Activated CD8-positive, alpha-beta memory T cell treated with anti-CD3 and anti-CD28 coated beads, Interleukin-2, amount 50 U/mL, for 24 hours (primary cell): ENCODE data around the gene GALNT1.

Experiments used
- DNase-seq: peaks from one replicate; pipeline ENCODE4 v3.0.0-alpha.2; 2020; ENCODE audit errors: extremely low read depth

Gene GALNT1

DNA sequence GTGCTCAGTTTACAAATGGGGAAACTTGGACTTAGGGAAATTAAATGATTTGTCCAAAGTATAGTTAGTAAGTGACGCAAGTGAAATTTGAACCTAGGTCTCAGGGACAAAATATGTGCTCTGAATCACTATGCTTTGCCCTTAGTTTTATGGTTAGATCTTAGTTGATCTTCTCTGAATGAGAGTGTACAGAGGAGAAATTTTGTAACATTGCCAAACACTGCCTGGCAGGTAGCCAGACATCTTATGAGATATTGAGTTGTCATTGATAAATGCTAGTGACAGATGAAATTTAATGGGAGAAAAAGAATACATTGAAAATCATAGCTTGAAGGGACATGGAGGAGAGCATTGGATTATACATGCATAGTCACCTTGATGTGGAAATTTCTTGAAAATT is 91.4 kb downstream of the GALNT1 start:
- no peak for DNase-seq

DNA sequence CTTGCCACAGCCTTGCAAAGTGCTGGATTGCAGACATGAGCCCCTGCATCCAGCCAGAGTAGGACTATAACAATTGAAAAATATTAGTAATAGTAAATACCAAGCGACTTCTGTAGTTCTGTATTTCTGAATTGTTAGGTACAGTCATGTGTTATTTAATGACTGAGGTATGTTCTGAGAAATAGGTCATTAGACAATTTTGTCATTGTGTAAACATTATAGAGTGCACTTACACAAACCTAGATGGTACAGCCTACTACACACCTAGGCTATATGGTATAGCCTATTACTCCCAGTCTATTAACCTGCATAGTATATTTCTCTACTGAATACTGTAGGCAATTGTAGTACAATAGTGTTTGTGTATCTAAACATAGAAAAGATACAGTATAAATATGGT is 92.1 kb downstream of the GALNT1 start:
- no peak for DNase-seq

DNA sequence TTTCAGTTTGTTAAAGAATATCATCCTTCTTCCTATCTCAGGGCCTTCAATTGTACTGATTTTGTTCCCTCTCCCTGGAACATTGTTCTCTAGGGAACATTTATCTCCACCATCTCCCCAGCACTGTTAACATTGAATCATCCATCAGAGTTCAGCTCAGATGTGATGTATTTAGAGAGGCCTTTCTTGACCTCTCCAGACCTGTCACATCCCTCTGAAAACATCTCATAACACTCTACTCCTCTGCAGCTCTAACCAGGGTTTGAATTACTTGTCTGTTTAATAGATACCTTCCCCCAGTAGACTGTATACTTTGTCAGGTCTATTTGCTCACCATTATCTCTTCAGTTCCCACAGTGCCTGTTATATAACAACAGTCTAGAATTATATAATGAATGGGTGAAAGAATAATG is 98.6 kb downstream of the GALNT1 start:
- no peak for DNase-seq

DNA sequence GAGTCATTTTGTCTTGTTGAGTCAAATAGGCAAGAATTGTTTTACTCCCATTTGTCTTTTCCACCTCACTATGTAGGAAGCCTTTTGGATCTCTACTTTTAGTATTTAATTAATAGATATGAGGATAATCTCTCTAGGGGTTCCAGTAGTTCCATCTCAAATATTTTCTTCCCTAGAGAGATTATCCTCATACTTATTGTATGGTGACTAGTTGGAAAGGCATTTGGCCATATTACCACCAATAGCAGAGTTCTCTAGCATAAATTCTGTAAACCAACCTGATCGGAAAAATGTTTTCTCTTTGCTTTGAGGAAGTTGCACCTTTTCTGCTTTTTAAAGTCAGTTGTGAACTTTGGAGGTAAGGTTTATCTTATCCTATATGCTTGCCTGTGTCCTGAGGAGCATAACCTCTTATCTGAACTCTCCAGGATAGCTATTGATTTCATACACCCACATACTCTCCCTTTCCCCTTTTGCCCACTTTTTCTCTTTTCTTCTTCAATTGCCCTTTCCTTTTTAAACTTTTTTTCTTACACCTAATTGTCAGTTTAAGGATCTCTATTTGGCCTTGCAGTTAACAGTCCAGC is 100.8 kb downstream of the GALNT1 start:
- DNase-seq = no peak

DNA sequence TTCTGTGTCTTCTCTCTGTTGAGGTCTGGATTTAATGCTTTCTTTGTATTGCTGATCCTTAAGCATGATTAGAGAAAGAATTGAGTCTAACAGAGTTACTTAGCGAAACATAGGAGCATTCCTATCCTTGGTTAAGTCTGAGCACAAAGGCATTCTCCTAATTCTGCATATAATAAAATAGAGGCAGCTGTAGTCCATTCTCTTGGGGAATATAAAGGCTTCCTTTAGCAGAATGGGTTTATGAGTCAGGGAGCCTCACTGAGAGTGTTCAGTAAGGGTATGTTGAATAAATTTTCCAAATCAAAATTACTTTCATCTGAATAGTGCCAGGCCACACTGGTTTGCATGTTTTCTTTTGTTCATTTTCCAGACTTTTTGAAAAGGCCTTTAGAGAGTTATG is 101.5 kb downstream of the GALNT1 start:
- DNase-seq = no peak

DNA sequence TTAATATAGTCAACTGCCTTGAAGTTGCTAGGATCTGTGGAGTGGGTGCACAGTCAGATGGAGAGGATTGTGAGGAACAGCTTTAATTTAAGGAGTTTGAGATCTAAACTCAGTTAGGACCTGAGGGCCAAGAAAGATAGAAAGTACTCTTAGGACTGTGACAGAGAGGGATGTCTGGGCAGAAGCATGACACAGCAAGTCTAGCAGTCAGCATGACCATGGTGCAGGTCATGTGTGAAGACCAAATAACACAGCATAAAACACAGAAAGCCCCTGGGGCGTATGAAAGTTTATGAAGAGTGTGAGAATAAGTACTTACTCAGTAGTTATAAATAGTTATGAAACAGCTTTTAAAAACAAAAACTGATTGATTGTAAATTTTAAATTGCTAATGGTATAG is 107.2 kb downstream of the GALNT1 start:
- no peak for DNase-seq

DNA sequence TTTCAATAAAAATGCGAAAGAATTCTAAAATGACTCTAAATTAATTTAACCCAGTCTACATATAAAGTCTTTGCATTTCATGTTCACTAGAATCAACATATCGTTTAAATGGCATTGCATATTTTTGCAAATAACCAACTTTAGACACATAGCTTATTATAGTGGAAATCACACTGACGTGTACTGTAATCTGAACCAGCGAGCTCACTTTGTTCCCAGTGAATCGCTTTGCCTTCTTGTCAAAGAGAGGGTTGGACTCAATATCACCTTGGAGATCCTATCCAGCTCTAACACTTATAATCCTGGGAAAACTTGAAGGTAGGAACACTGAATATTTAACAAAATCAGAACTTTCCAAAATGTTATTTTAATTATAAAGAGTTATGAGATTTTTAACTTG is 108.2 kb downstream of the GALNT1 start:
- no peak for DNase-seq

DNA sequence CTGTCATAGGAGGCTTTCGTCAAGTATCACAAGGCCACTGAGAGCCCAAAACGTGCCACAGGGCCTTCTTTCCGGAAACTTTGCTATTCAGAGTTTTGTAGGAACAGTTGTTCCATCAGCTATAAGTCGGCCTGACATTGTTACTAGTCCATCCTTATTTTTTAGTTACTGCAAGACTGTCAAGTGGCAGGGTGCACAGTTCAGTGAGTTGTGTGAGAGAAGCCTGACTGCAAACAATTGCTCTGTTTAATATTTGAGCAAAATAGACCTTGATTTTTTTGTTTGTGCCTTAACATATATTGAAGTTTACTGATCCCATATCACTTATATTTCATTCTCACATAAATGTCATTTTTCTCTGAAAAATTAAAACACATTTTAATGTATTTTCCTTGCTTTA is 110.1 kb downstream of the GALNT1 start:
- DNase-seq = no peak

DNA sequence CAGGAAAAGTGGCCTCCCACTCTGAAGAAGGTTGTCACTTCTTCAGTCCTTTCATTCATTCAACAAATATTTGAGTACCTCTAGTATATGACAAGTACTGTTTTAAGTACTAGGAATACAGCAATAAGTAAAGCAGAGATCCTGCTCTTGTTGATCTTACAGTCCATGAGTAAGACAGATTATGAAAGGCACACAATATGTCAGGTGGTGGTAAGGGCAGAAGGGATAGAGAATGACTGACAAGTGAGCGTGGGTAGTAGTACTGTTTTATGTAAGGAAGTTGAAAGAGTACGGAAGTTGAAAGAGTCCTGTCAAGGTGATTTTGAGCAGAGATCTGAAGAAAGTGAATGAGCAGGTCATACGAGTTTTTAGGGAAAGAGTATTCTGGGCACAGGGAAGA is 111.3 kb downstream of the GALNT1 start:
- DNase-seq = no peak

DNA sequence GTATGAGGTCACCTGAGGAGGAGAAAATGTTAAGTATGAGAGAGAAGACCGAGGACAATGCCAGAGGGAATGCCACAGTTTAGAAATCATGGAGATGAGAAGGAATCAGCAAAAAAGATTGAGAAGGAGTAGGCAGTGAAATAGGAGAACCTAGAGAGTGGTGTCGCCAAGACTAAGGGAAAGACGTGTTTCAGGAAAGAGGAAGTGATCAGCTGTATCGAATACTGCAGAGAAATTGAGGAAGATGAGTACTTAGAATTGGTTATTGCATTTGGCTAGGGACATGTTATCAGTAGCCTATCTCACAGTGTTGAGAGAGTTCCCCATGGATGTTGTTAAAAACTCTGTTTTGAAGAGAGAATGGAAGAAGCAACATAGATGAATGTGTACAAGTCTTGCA is 112.3 kb downstream of the GALNT1 start:
- no peak for DNase-seq

DNA sequence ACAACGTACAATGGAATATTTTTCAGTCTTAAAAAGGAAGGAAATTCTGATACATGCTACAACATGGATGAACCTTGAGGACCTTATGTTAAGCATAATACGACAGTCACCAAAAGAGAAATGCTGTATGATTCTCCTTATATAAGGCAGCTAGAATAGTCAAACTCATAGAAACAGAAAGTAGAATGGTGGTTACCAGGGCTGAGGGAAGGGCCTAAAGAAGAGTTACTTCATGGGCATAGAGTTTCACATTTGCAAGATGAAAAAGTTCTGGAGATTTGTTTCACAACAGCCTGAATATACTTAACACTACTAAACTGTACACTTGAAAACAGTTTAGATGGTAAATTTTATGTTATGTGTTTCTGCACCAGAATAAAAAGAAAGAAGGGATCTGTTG is 113.3 kb downstream of the GALNT1 start:
- no peak for DNase-seq

DNA sequence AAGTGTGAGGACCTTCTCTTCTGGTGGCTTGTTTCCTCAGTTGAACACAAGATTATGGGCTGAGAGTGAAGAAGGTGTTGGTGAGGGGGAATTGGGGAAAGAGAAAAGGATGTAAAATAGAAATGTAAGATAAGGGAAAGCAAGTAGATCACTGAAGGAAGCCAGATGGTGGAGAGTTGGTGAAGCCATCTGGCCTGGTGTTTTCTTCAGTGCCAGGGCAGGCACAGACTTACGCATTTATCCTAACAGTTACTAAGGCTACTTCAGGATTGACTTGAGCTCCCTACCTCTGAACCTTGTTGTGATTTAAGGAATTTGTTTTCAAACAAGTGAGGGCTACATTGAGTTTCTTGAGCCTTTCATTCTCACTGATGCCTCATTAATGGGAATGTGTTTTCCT is 113.8 kb downstream of the GALNT1 start:
- no peak for DNase-seq

DNA sequence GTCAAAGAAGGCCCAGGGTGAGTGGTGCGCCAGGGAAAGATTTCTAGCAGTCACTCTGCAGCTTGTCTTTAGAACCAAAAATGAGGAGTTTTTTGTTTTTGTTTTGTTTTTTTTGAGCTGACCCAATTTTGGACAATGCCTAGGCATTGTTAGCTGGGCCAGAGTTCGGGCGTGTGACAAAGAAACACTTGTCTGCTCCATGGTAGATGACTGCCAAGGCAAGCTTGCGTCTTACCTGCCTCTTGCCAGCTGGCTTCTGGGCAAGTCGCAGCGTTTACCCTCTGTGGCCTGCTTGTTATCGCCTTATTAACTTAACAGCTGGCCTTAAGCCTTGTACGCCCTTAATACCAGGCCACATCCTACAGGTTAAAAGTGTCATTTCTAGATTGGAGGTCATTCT is 114.3 kb downstream of the GALNT1 start:
- no peak for DNase-seq

DNA sequence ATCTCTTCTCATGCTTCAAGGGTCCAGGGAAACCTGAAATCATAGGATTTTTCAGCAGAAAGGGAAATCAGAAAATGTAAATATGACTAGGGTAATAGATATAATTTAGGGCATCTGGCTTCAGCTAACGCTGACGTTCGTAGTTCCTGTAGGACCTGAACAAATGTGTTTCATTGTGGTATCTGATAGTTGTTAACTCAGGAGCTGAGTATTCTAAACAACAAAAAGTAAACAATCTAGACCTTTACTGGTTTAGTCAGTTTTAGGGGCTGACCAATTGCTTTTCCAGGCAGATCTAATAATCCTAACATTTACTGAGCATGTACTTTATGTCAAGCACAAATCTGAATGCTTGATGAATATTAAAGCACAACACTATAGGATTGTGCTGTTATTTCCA is 114.8 kb downstream of the GALNT1 start:
- no peak for DNase-seq

DNA sequence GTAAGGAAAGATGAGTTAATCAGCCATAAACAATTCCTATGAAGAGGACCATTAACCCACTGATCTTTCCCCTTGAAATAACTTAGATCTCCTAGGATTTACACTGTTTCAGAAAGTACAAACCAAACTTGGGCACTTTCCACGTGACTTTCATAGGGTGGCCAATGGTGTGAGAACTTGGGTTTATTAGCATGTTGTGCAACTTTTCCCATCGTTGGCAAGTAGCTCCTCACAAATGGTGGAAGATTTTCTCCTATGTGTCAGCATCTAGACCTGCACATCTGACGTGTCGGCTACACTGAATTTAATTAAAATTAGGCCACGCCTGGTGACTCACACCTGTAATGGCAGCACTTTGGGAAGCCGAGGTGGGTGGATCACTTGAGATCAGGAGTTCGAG is 116.3 kb downstream of the GALNT1 start:
- no peak for DNase-seq

DNA sequence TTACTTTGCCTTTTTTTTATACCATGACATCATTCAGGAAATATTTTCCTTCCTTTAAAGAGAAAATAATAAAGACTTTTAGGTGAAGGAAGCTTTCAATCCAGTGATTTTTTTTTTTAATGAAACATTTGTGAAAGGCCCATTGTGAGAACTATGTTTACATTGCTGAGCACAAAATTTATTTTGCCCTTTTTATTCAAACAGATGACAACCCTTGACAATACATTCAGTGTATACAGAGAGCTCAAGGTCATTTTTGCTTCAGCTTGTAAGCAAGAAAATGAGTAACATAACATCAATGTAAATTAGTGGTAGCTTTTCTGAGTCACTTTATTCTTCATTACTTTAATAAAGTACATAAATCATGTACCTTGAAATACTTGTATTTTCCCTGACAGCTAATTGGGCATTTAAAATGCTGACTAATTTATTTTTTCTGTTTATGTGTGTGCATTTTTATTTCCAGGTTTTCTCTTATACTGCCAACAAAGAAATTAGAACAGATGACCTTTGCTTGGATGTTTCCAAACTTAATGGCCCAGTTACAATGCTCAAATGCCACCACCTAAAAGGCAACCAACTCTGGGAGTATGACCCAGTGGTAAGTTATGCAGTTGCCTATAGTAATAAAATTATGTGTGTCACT is 121.6 kb downstream of the GALNT1 start:
- DNase-seq = no peak

DNA sequence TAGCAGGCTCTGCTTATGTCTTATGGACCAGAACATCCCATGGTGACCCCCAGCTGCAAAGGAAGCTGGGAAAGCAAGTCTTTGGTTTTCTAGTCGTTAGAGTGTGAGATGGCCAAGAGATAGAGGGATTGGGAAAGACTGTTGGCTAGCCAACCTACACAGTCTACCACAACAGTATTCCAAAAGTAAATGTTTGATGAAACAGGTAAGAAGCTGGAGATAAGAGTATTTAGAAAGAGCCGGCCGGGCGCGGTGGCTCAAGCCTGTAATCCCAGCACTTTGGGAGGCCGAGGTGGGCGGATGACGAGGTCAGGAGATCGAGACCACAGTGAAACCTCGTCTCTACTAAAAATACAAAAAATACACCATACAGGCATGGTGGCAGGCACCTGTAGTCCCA is 124.4 kb downstream of the GALNT1 start:
- no peak for DNase-seq

DNA sequence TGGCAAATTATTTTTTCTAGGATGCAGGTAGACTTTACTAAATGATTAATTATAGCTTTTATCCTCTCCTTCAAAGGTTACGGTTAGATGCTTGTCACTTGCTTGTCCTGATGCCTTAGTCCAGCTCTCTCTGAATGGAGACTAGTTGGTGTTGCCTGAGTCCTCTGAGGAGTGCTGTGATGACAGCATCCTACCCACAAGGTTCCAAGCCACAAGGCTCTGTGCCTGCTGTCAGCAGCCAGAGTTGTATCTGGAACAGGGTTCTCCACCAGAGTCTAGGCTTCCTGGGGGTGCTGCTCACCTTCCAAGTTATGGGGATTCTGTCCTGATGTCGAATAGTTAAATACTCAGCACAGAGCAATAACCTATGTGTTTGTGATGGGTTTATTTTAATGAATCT is 125.7 kb downstream of the GALNT1 start:
- DNase-seq = no peak

DNA sequence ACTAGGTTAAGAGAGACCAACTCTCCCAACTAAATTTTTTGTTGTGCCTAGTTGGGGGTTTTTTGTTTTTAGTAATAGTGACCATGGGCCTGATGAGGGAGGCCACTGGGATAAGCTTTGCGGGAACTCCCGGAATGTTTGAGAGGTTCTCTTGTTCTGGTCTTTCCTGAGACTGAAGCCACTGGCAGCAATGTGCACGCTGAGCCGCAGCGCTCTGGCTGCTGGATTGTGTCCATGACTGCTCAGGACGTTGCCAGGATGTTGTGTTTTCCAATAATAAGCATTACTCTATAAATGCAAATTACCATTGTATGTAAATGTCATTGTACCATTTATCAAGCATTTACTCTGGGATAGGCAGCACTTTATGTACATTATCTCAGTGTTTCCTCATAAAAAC is 126.1 kb downstream of the GALNT1 start:
- DNase-seq = no peak

DNA sequence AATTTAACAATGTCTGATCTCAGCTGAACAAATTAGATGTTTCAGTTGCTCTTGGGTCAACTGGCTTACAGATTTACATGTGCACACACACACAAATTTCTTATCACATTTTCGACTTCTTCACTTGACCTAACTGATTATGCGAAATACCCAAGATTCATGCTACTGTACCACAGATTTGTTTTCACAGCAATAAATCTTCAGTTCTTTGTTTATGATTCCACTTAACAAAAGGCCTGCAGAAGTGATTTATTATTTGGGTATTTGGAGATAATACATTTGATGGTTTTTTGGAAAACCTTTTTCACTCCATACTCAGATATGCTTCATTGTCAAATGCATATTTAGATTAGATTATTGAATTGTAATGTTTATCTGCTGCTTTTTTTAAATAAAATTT is 129.0 kb downstream of the GALNT1 start:
- DNase-seq = no peak

DNA sequence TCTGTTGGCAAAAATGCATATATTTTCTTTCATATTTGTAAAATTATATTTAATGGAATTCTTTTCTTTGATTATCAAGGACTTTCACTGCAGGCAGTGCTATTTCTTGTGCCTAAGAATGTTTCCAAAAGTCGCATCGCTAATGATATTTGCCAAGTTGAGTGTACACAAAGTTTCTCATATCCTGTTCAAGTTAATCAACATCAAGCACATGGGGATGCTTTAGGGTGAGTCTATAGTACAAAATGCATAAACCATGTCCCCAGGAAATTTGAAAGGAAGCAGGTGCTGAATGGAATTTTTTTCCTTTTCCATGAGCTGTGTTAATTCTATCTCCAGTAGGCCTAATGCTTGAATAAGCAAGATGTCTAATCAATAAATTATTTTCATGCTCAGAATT is 129.7 kb downstream of the GALNT1 start:
- no peak for DNase-seq

DNA sequence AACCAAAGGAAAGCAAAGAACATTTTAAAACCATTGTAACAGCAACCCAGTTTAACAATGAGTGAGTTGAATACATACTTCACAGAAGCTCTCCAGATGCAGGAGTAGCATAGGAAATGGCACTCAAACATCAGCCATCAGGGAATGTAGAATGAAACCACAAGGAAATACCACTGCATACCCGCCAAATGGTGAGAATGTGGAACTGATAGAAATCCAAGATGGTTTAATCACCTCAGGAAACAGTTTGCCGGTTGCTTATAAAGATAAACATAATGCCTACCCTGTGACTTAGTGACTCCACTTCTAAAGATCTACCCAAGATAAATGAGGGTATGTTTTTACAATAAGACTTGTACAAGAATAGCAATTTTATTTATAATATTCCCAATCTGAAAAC is 132.0 kb downstream of the GALNT1 start:
- no peak for DNase-seq

DNA sequence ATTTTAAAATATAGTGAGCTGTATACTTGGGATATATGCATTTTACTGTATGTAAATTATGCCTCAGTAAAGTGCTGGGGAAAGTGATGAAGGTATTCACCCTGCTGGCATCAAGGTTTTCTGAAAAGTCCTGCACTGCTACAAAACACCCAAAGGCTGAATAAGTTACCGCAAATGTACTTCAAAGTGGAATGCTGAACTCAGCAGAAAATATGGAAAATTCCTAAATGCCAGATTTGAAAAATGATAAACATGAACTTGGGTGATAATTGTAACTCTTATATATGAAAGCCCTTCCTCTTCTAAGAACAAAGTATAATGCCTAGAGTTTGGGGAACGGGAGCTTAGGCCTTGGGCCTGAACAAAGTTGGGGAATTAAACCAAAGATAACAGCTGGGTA is 133.0 kb downstream of the GALNT1 start:
- no peak for DNase-seq

DNA sequence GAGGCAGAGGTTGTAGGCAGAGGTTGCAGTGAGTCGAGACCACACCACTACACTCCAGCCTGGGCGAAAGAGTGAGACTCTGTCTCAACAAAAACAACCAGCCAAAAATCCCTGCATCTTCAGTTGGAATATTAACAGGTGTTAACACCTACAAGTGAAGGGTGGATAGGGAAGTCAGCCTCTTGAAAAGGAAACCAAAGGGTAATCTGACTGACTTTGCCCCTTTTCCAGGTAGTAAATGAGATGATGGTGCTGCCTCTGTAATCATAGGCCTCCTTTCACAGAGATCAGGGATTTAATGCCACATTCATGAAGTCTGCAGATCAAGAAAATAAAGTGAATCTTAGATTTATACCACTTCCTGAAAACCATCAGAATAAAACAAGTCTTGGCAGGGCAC is 133.6 kb downstream of the GALNT1 start:
- no peak for DNase-seq
